Psoas muscle (tissue), 8 donors: ENCODE measurements around the gene PKHD1. TPM values are rescaled to one million over a fixed set of nuclear protein-coding genes. Genes with fewer than 3 reads are reported as not detected.
A peak's percentile ranks its signal among the peaks of the same experiment; 100 is the strongest.

Experiments
- ATAC-seq, 4 donors: fragments of 200-7000 bp; cut with Tn5 transposase; one replicate each; pipeline ENCODE4 v1.9.1; 2020; ENCODE audit warnings: moderate library complexity in 3 of 4, mild to moderate bottlenecking in 2 of 4
- DNase-seq, 2 donors: peaks; one replicate each; pipeline ENCODE4 v3.0.0-alpha.2; 2020
- H3K27ac ChIP-seq: fragments of 200-600 bp; one replicate; pipeline ENCODE4 v1.8.0; 2022
- H3K27me3 ChIP-seq, 3 donors: fragments of 200-600 bp in 1 of 3; one replicate each; pipeline versions ENCODE4 v1.6.1 to v1.8.0; 2013 to 2022; ENCODE audit warnings: low read length in 2 of 3, mild to moderate bottlenecking in 2 of 3, moderate library complexity in 1 of 3; ENCODE audit not compliant: insufficient read depth in 3 of 3
- H3K36me3 ChIP-seq, 2 donors: fragments of 200-600 bp in 1 of 2; one replicate each; pipeline versions ENCODE4 v1.6.1 to v1.8.0; 2013 to 2022; ENCODE audit warnings: low read depth in 1 of 2, mild to moderate bottlenecking in 1 of 2, moderate library complexity in 1 of 2; ENCODE audit not compliant: insufficient read depth in 1 of 2
- H3K4me1 ChIP-seq: fragments of 200-600 bp; one replicate; pipeline ENCODE4 v1.8.0; 2022
- H3K4me3 ChIP-seq: fragments of 200-600 bp; one replicate; pipeline ENCODE4 v1.8.0; 2022; ENCODE audit warnings: mild to moderate bottlenecking
- H3K9me3 ChIP-seq: fragments of 200-600 bp; one replicate; pipeline ENCODE4 v1.8.0; 2022
- CTCF ChIP-seq: fragments of 200-600 bp; IDR thresholded peaks from one replicate; pipeline ENCODE4 v1.8.0; 2022; ENCODE audit warnings: antibody characterized with exemption
- WGBS, 3 donors: extraction: QIAGEN DNeasy Blood & Tissue Kit; methylation state at CpG; one replicate each; pipeline versions ENCODE4 v1.1.6 to v1.1.7; 2013; 5-methylcytosine and 5-hydroxymethylcytosine counted together
- intact Hi-C, 2 donors: fragments of 100-400 bp; cut with DNase I; formaldehyde crosslinking; loops; one replicate each; pipeline versions ENCODE4 v1.11.0 to v1.14.2; 2022
- polyA plus RNA-seq, 3 donors: library from polyadenylated mRNA; stranded (reverse); fragments of 200-250 nt; gene quantifications; one replicate each; pipeline ENCODE4 v1.2.3, GENCODE V29; 2013
- total RNA-seq, 4 donors: library from RNA; stranded (reverse); fragmentation: NEBNext Ultra II Directional in 2 of 4; extraction: Animal tissue kit (Norgen Biotek cat#: 25700) in 2 of 4; gene quantifications; one replicate each; pipeline versions ENCODE4 v1.2.1 to v1.2.4, GENCODE V29; 2021 to 2023
- donor health status: healthy with polysubstance abuse.
- donor health status: DM: no; HTN: no; CAD: no; lungs with moderate emphysema.
- donor health status: Bipolar disorder and iron deficiency.
- donor health status: healthy.
- donor health status: DM: yes; HTN: yes; CAD: no.
- donor health status: DM: no; HTN: no; CAD: no.
- donor health status: DM: no; HTN: no; CAD: no.
- donor health status: DM: yes; HTN: yes; CAD: no.

Gene PKHD1
- total and polyA plus RNA-seq, 7 donors: under 0.01 to 0.11 (median 0.02) TPM; not detected in 2

- WGBS, 3 donors: 91 to 94% (median 91%) methylated on average over 3 of the region's 3 CpGs
- intact Hi-C loops: no loop called here
- peaks cover 11% of the 10 kb centered on the region for H3K4me1 ChIP-seq
- no peaks in the 10 kb centered on the region for H3K9me3 ChIP-seq
- no peak for ATAC-seq
- DNase-seq: no peak
- TF ChIP-seq CTCF: no peak
- peaks cover 0 to 7% of the 10 kb centered on the region in 2 donors for H3K36me3 ChIP-seq
- no peak overlapping the region for H3K4me3 ChIP-seq
- H3K27me3 ChIP-seq: no peaks in the 10 kb centered on the region
- no peak overlapping the region for H3K27ac ChIP-seq
Observed at GRCh38 chr6:52134011-52134410, 46.6 kb upstream of the PKHD1 start.

GRCh38 chr6:52133324-52133723 is 45.9 kb upstream of the PKHD1 start:
- 61 to 84% (median 77%) methylated on average over 2 of the region's 2 CpGs for WGBS, 3 donors
- no peak for DNase-seq
- H3K27ac ChIP-seq: no peak overlapping the region
- no peak for TF ChIP-seq CTCF
- H3K27me3 ChIP-seq: no peaks in the 10 kb centered on the region
- intact Hi-C loops: no loop called here
- H3K4me3 ChIP-seq: no peak overlapping the region
- peaks cover 0 to under 1% of the 10 kb centered on the region in 2 donors for H3K36me3 ChIP-seq
- H3K4me1 ChIP-seq: peaks cover 11% of the 10 kb centered on the region
- no peak for ATAC-seq
- no peaks in the 10 kb centered on the region for H3K9me3 ChIP-seq

- no peak for TF ChIP-seq CTCF
- ATAC-seq (no peak), DNase-seq (no peak)
- H3K9me3 ChIP-seq: no peaks in the 10 kb centered on the region
- no peak overlapping the region for H3K27ac ChIP-seq
- H3K4me1 ChIP-seq: peaks cover 11% of the 10 kb centered on the region
- H3K4me3 ChIP-seq: no peak overlapping the region
- H3K27me3 ChIP-seq: no peaks in the 10 kb centered on the region
- intact Hi-C loops: no loop called here
- no peaks in the 10 kb centered on the region for H3K36me3 ChIP-seq
- WGBS, 3 donors: 58 to 73% (median 70%) methylated on average over 2 of the region's 2 CpGs
Observed at GRCh38 chr6:52132292-52132691, 44.9 kb upstream of the PKHD1 start.

- H3K27me3 ChIP-seq: no peaks in the 10 kb centered on the region
- ATAC-seq: no peak
- H3K4me1 ChIP-seq: peaks cover 15% of the 10 kb centered on the region
- no peak overlapping the region for H3K27ac ChIP-seq
- H3K4me3 ChIP-seq: no peak overlapping the region
- intact Hi-C loops: no loop called here
- TF ChIP-seq CTCF: no peak
- no peak for DNase-seq
- 17 to 30% (median 29%) methylated on average over 1 of the region's 1 CpG for WGBS, 3 donors
- no peaks in the 10 kb centered on the region for H3K36me3 ChIP-seq
- H3K9me3 ChIP-seq: no peaks in the 10 kb centered on the region
Observed at GRCh38 chr6:52130440-52130839, 43.0 kb upstream of the PKHD1 start.

GRCh38 chr6:52127957-52128356 is 40.5 kb upstream of the PKHD1 start:
- 63 to 84% (median 67%) methylated on average over 4 of the region's 4 CpGs for WGBS, 3 donors
- intact Hi-C loops: no loop called here
- no peak overlapping the region for H3K27ac ChIP-seq
- no peak overlapping the region for H3K4me3 ChIP-seq
- no peaks in the 10 kb centered on the region for H3K9me3 ChIP-seq
- peak in 3 of 4 donors; percentile 31 to 77 (median 56) for ATAC-seq
- H3K4me1 ChIP-seq: peaks cover 13% of the 10 kb centered on the region
- no peaks in the 10 kb centered on the region for H3K27me3 ChIP-seq
- DNase-seq: no peak
- H3K36me3 ChIP-seq: no peaks in the 10 kb centered on the region
- TF ChIP-seq CTCF: no peak
